Neural cell (in vitro differentiated cells): ENCODE data around the gene EIF3C.
"Not testable (repeated sequence)": the region's sequence is repeated elsewhere in the genome, so short reads cannot be mapped to it uniquely, and the experiment has no call there.

Experiments used
- EP300 ChIP-seq: fragments of 450-650 bp; conservative IDR thresholded peaks from 2 replicates; pipeline ENCODE4 v1.6.1; 2014; ENCODE audit warnings: antibody characterized with exemption, mild to moderate bottlenecking, moderate library complexity; ENCODE audit not compliant: poor library complexity, severe bottlenecking
- POLR2AphosphoS5 ChIP-seq: IDR thresholded peaks from 2 replicates; pipeline ENCODE4 v1.6.1; 2012
- SMC3 ChIP-seq: fragments of 450-650 bp; conservative IDR thresholded peaks from 2 replicates; pipeline ENCODE4 v1.6.1; 2014; ENCODE audit warnings: antibody characterized with exemption, mild to moderate bottlenecking, moderate library complexity; ENCODE audit not compliant: poor library complexity
- TF ChIP-seq, protein P1 (sequence below): fragments of 450-650 bp; IDR thresholded peaks from 2 replicates; pipeline ENCODE4 v1.5.1; 2014; ENCODE audit warnings: antibody characterized with exemption, mild to moderate bottlenecking, moderate library complexity; ENCODE audit not compliant: poor library complexity, severe bottlenecking

DNA sequence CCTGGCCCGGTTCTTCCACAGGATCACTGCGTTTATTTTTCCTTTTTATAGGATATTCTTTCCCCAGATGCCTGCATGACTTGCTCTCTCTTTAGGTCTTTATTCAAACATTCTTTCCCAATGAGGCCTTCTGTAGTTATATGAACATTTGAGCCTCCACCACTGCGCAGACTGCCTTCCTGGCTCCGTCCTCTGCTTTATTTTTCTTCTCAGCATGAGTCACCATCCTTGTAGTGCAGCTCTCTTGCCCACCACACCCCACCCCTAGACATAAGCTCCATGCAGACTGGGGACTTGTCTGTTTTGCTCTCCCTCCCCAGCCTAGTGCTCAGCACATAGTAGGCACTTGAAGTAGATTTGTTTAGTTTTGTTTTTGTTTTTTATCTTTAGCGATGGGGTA lies 20.0 kb downstream of the EIF3C start:
- TF ChIP-seq, protein P1, sequence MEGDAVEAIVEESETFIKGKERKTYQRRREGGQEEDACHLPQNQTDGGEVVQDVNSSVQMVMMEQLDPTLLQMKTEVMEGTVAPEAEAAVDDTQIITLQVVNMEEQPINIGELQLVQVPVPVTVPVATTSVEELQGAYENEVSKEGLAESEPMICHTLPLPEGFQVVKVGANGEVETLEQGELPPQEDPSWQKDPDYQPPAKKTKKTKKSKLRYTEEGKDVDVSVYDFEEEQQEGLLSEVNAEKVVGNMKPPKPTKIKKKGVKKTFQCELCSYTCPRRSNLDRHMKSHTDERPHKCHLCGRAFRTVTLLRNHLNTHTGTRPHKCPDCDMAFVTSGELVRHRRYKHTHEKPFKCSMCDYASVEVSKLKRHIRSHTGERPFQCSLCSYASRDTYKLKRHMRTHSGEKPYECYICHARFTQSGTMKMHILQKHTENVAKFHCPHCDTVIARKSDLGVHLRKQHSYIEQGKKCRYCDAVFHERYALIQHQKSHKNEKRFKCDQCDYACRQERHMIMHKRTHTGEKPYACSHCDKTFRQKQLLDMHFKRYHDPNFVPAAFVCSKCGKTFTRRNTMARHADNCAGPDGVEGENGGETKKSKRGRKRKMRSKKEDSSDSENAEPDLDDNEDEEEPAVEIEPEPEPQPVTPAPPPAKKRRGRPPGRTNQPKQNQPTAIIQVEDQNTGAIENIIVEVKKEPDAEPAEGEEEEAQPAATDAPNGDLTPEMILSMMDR = not testable (repeated sequence)
- not testable (repeated sequence) for TF ChIP-seq SMC3, EP300, POLR2AphosphoS5
